HepG2 (cell line): ENCODE measurements around the gene ZNF554. TPM values are rescaled to one million over a fixed set of nuclear protein-coding genes. Genes with fewer than 3 reads are reported as not detected.

ENCODE experiments used
- CERS6 ChIP-seq: sonication (generic); formaldehyde crosslinking; IDR thresholded peaks from 2 replicates; pipeline ENCODE4 v1.5.0; 2020; ENCODE audit warnings: missing genetic modification reagents
- CREB1 ChIP-seq, 2 experiments: fragments of 450-650 bp in 1 of 2; IDR thresholded peaks; 2 replicates each; pipeline ENCODE4 v1.6.1; 2016 to 2017; ENCODE audit warnings: control low read depth in 1 of 2, mild to moderate bottlenecking in 1 of 2, missing compliant biosample characterization in 1 of 2, missing genetic modification characterization in 1 of 2
- CREB3 ChIP-seq: sonication (generic); formaldehyde crosslinking; IDR thresholded peaks from 2 replicates; pipeline ENCODE4 v1.5.0; 2020; ENCODE audit warnings: missing genetic modification reagents
- DRAP1 ChIP-seq: IDR thresholded peaks from 2 replicates; pipeline ENCODE4 v1.6.1; 2016; ENCODE audit warnings: missing genetic modification reagents, missing compliant biosample characterization
- E2F5 ChIP-seq: sonication (generic); formaldehyde crosslinking; conservative IDR thresholded peaks from 2 replicates; pipeline ENCODE4 v1.4.0; 2020; ENCODE audit warnings: missing genetic modification reagents
- FOXP1 ChIP-seq, 2 experiments: fragments of 450-650 bp in 1 of 2; IDR thresholded peaks; 2 replicates each; pipeline ENCODE4 v1.6.1; 2017 to 2018; ENCODE audit warnings: antibody characterized with exemption in 1 of 2
- NR0B2 ChIP-seq: sonication (generic); formaldehyde crosslinking; IDR thresholded peaks from 2 replicates; pipeline ENCODE4 v1.4.0; 2020; ENCODE audit warnings: mild to moderate bottlenecking, missing genetic modification reagents
- PAXIP1 ChIP-seq: sonication (generic); formaldehyde crosslinking; conservative IDR thresholded peaks from 2 replicates; pipeline ENCODE4 v1.4.0; 2020; ENCODE audit warnings: mild to moderate bottlenecking, missing genetic modification reagents, moderate library complexity
- SOX13 ChIP-seq, 3 experiments: fragments of 450-650 bp in 1 of 3; sonication (generic) in 1 of 3; formaldehyde crosslinking in 1 of 3; IDR thresholded peaks in 2 of 3; conservative IDR thresholded peaks in 1 of 3; 2 replicates each; pipeline versions ENCODE4 v1.5.0 to v1.6.1; 2016 to 2020; ENCODE audit warnings: antibody characterized with exemption in 1 of 3, mild to moderate bottlenecking in 1 of 3, missing compliant biosample characterization in 1 of 3, missing genetic modification reagents in 1 of 3, moderate library complexity in 1 of 3
- SYNCRIP ChIP-seq: fragments of 200-400 bp; formaldehyde crosslinking; IDR thresholded peaks from 2 replicates; pipeline ENCODE4 v1.6.1; 2018; ENCODE audit warnings: mild to moderate bottlenecking, low read depth, low read length; ENCODE audit not compliant: insufficient read depth
- ZFP37 ChIP-seq: sonication (generic); formaldehyde crosslinking; IDR thresholded peaks from 2 replicates; pipeline ENCODE4 v1.4.0; 2020; ENCODE audit warnings: missing genetic modification reagents, borderline replicate concordance
- ZNF224 ChIP-seq: sonication (generic); formaldehyde crosslinking; IDR thresholded peaks from 2 replicates; pipeline ENCODE4 v1.5.0; 2020; ENCODE audit warnings: mild to moderate bottlenecking, missing genetic modification reagents
- ZNF256 ChIP-seq: sonication (generic); formaldehyde crosslinking; conservative IDR thresholded peaks from 2 replicates; pipeline ENCODE4 v1.4.0; 2020; ENCODE audit warnings: missing genetic modification reagents
- ZNF263 ChIP-seq: sonication (generic); formaldehyde crosslinking; IDR thresholded peaks from 2 replicates; pipeline ENCODE4 v1.4.0; 2020; ENCODE audit warnings: missing genetic modification reagents
- ZNF687 ChIP-seq: sonication (generic); formaldehyde crosslinking; IDR thresholded peaks from 2 replicates; pipeline ENCODE4 v1.5.1; 2020; ENCODE audit warnings: mild to moderate bottlenecking, missing genetic modification reagents, moderate library complexity
- polyA plus RNA-seq, 8 experiments: library from polyadenylated mRNA; depleted of rRNA in 3 of 8; stranded (reverse) in 7 of 8; unstranded in 1 of 8; fragments of >200 nt; fragmentation: Illumina TruSeq in 4 of 8; extraction: Trizol in 4 of 8; gene quantifications; 2 replicates each; pipeline versions ENCODE4 v1.2.1 to v1.2.3, GENCODE V29; 2011 to 2016; ENCODE audit warnings: low read depth in 4 of 8, missing spikeins in 1 of 8, mixed read lengths in 1 of 8; ENCODE audit not compliant: insufficient read depth in 1 of 8
- total RNA-seq, 5 experiments: library from RNA; depleted of rRNA; stranded (reverse); fragments of >200 nt; fragmentation: Illumina TruSeq; extraction: Trizol; gene quantifications; 2 replicates each; pipeline ENCODE4 v1.2.3, GENCODE V29; 2016; ENCODE audit warnings: low read depth in 1 of 5

The ZNF554 gene
- total and polyA plus RNA-seq, 2 of the 13 experiments (the other 11 are each of a cell fraction or from before 2014, with no cell fraction given), result 2.2 to 2.7 TPM

- TF ChIP-seq ZNF256 (CRISPR knock-in tag) (no peak), SYNCRIP (no peak), NR0B2 (peak; percentile 43; the same call in 1 of the 2 replicates), ZFP37 (CRISPR knock-in tag) (no peak), ZNF224 (CRISPR knock-in tag) (no peak), ZNF263 (CRISPR knock-in tag) (peak; percentile 44; the same call in 1 of the 2 replicates), CREB3 (CRISPR knock-in tag) (0 out of 2 replicates have a peak, but pooled peaks have one; percentile 51), CREB1 (IDR thresholded peaks at IDR 0.05) (peak; percentile 40; the same call in 1 of the 2 replicates), CREB1 (CRISPR knock-in tag; IDR thresholded peaks at IDR 0.05) (no peak), E2F5 (peak; percentile 79; the same call in 1 of the 2 replicates), ZNF687 (CRISPR knock-in tag) (peak; percentile 84), FOXP1 (IDR thresholded peaks at IDR 0.05) (no peak), FOXP1 (CRISPR knock-in tag; IDR thresholded peaks at IDR 0.05) (no peak), PAXIP1 (CRISPR knock-in tag) (no peak), SOX13 (IDR thresholded peaks at IDR 0.05) (no peak), SOX13 (CRISPR knock-in tag; conservative IDR thresholded peaks at IDR 0.05 in 1 of 2, IDR thresholded peaks at IDR 0.05 in 1 of 2) (no peak), CERS6 (CRISPR knock-in tag) (no peak), DRAP1 (CRISPR knock-in tag) (peak; percentile 55; the same call in 1 of the 2 replicates)
These were observed 34.2 kb upstream of the ZNF554 start, which contains the start of gene THOP1 (continued) for GRCh38 chr19:2785244-2785997.
